Effector memory CD8-positive, alpha-beta T cell (primary cell): ENCODE data around the gene PGGHG.
"Not testable (repeated sequence)": the region's sequence is repeated elsewhere in the genome, so short reads cannot be mapped to it uniquely, and the experiment has no call there.

Source experiments
- ATAC-seq: fragments of 150-1000 bp; cut with Tn5 transposase; replicated peaks from 2 replicates; pipeline ENCODE4 v1.10.0; 2021; ENCODE audit warnings: mild to moderate bottlenecking, moderate library complexity
- DNase-seq, 3 experiments: peaks; one replicate each; pipeline ENCODE4 v3.0.0; 2021
- H3K27ac Mint-ChIP-seq, 2 donors: one replicate each; pipeline ENCODE4 v1.8.0; 2022; ENCODE audit warnings: mild to moderate bottlenecking in 2 of 2, mixed read lengths in 2 of 2, moderate library complexity in 2 of 2
- H3K27me3 Mint-ChIP-seq, 2 donors: one replicate each; pipeline ENCODE4 v1.8.0; 2022; ENCODE audit warnings: mixed read lengths in 2 of 2
- H3K36me3 Mint-ChIP-seq: one replicate; pipeline ENCODE4 v1.8.0; 2022; ENCODE audit warnings: mild to moderate bottlenecking, moderate library complexity, mixed read lengths; ENCODE audit not compliant: insufficient read depth
- H3K4me1 Mint-ChIP-seq, 2 donors: one replicate each; pipeline ENCODE4 v1.8.0; 2022; ENCODE audit warnings: low read depth in 2 of 2, mixed read lengths in 2 of 2
- H3K4me3 Mint-ChIP-seq, 2 donors: one replicate each; pipeline ENCODE4 v1.8.0; 2022; ENCODE audit warnings: mild to moderate bottlenecking in 2 of 2, mixed read lengths in 2 of 2, moderate library complexity in 2 of 2
- H3K9me3 Mint-ChIP-seq, 2 donors: one replicate each; pipeline ENCODE4 v1.8.0; 2022; ENCODE audit warnings: mixed read lengths in 2 of 2

The PGGHG gene

DNA sequence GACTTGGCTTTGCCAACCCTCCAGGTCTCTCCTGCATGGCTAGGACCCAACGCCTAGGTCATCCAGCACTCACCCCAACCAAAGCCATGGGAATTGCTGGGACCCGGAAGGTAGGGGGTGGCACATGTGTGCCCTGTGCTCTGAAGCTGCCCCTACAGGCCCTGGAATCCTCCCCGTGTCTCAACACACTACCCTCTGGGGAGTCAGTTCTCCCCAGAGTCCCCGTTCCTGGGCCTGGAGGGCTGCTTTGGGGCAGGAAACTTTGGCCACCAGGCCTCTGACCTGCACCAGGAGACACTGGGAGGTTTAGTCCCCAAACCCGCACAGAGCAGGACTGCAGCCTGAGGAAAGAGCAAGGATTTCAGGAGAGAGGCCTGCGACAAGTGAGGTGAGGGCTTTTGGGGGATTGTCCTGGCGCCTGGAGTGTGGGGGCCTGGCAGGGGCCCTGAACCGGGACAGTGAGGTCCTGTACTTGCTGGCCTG is 24.4 kb downstream of the PGGHG start:
- Mint-ChIP-seq H3K27ac (peak overlapping the region; percentile 96 to 97), H3K4me1 (peaks cover 50 to 51% of the 10 kb centered on the region in 2 donors), H3K36me3 (peaks cover 58% of the 10 kb centered on the region), H3K9me3 (no peaks in the 10 kb centered on the region), H3K4me3 (peak overlapping the region; percentile 95 to 97), H3K27me3 (no peaks in the 10 kb centered on the region)
- ATAC-seq (no peak), DNase-seq (no peak)

- Mint-ChIP-seq H3K4me3 (peak within 1 kb of the TSS; percentile 95 to 97), H3K4me1 (peaks cover 45 to 49% of the 10 kb centered on the region in 2 donors), H3K36me3 (peaks cover 52% of the 10 kb centered on the region), H3K9me3 (no peaks in the 10 kb centered on the region), H3K27me3 (no peaks in the 10 kb centered on the region), H3K27ac (peak within 1 kb of the TSS; percentile 96 to 97)
- DNase-seq (peak; percentile 59 to 62 (median 62)), ATAC-seq (peak; percentile 65)
Measured at GRCh38 chr11:313787-314553, 25.0 kb downstream of the PGGHG start, which contains the start of gene IFITM1. TSS of gene IFITM1 (plus strand) at chr11:314040. CDS start at chr11:314171, 131 bp downstream.

- not testable (repeated sequence) for H3K9me3 Mint-ChIP-seq, ATAC-seq, DNase-seq, H3K27me3 Mint-ChIP-seq
- Mint-ChIP-seq H3K27ac (peak overlapping the region; percentile 96 to 97), H3K36me3 (peaks cover 49% of the 10 kb centered on the region), H3K4me3 (peak overlapping the region; percentile 95 to 97), H3K4me1 (peaks cover 42 to 45% of the 10 kb centered on the region in 2 donors)
Measured at GRCh38 chr11:314554-314875, 25.6 kb downstream of the PGGHG start.

GRCh38 chr11:315051-315481 is 26.1 kb downstream of the PGGHG start:
- peaks cover 43 to 46% of the 10 kb centered on the region in 2 donors for H3K4me1 Mint-ChIP-seq

GRCh38 chr11:315516-315994 is 26.6 kb downstream of the PGGHG start:
- no peaks in the 10 kb centered on the region for H3K9me3 Mint-ChIP-seq
- ATAC-seq (no peak), DNase-seq (no peak)

More at GRCh38 chr11:315051-315481, 26.1 kb downstream of the PGGHG start:
- no peaks in the 10 kb centered on the region for H3K9me3 Mint-ChIP-seq
- H3K4me3 Mint-ChIP-seq: peak overlapping the region; percentile 95 to 97
- peak overlapping the region; percentile 96 to 97 for H3K27ac Mint-ChIP-seq
- ATAC-seq: no peak
- H3K27me3 Mint-ChIP-seq: no peaks in the 10 kb centered on the region
- DNase-seq: no peak
- H3K36me3 Mint-ChIP-seq: peaks cover 52% of the 10 kb centered on the region

DNA sequence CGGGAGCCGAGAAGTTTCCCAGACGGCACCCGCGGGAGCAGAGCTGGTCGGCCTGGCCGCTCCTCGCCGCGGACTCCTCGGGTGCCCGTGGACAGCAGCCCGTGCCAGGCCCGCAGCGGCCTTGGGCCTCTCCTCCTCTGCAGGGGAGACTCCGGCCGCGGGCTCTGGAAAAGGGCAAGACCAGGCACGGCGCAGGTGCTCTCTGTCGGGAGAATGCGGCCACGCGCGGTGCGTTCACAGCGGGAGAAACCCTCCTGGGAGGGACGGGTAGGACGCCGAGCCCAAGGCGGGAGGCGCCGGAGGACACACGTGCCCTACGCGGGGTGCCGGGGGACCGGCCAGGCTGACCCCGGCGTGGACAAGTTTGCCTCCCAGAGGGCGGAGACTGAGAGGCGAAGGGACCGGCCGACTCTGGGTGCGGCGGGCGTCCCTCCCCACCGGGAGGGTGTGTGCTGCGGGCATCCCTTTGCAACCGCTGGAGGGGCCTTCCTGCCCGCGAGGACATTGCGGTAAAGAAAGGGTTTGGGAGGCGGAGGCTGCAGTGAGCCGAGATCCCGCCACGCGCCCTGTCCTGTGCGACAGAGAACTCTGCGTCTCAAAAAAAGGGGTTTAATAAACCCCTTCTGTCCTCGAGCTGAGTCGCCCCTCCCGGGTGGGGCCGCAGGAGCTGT is 27.2 kb downstream of the PGGHG start:
- Mint-ChIP-seq H3K9me3 (no peaks in the 10 kb centered on the region), H3K36me3 (peaks cover 55% of the 10 kb centered on the region), H3K27ac (peak overlapping the region; percentile 95 to 97), H3K27me3 (no peaks in the 10 kb centered on the region), H3K4me1 (peaks cover 48 to 56% of the 10 kb centered on the region in 2 donors), H3K4me3 (peak overlapping the region; percentile 95 to 97)
- DNase-seq (peak in 2 of 3 experiments; percentile 46 to 47), ATAC-seq (peak; percentile 3)

More at GRCh38 chr11:315516-315994, 26.6 kb downstream of the PGGHG start:
- Mint-ChIP-seq H3K27ac (peak overlapping the region; percentile 96 to 97), H3K4me3 (peak overlapping the region; percentile 95 to 97), H3K36me3 (peaks cover 55% of the 10 kb centered on the region), H3K4me1 (peaks cover 48 to 51% of the 10 kb centered on the region in 2 donors), H3K27me3 (no peaks in the 10 kb centered on the region)

DNA sequence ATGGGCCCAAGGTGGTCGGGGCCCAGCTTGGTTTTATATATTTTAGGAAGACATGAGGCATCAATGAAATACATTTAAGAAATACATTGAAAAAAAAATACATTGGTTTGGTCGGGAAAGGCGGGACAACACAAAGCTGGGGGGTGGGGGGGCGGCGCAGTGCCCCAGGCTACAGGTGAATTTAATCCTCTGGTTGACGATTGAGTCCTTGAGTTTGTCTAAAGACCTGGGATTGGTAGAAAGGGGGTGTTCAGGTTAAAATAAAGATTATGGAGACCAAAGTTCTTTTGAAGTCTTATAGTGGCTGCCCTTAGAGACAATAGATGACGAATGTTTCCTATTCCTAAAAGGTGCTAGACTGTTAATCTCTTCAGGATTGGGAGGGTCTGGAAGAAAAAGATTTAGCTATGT is 28.0 kb downstream of the PGGHG start:
- peaks cover 47 to 53% of the 10 kb centered on the region in 2 donors for H3K4me1 Mint-ChIP-seq
- H3K27me3 Mint-ChIP-seq: no peaks in the 10 kb centered on the region
- H3K27ac Mint-ChIP-seq: peak overlapping the region; percentile 95 to 97
- ATAC-seq: peak; percentile 7
- H3K9me3 Mint-ChIP-seq: no peaks in the 10 kb centered on the region
- no peak for DNase-seq
- peak overlapping the region; percentile 95 to 97 for H3K4me3 Mint-ChIP-seq
- H3K36me3 Mint-ChIP-seq: peaks cover 51% of the 10 kb centered on the region

GRCh38 chr11:317668-318404 is 28.9 kb downstream of the PGGHG start:
- Mint-ChIP-seq H3K4me1 (peaks cover 42 to 45% of the 10 kb centered on the region in 2 donors), H3K36me3 (peaks cover 50% of the 10 kb centered on the region), H3K4me3 (peak overlapping the region; percentile 95 to 97), H3K27ac (peak overlapping the region; percentile 95 to 97)
- ATAC-seq, H3K27me3 Mint-ChIP-seq, H3K9me3 Mint-ChIP-seq, DNase-seq: not testable (repeated sequence)

DNA sequence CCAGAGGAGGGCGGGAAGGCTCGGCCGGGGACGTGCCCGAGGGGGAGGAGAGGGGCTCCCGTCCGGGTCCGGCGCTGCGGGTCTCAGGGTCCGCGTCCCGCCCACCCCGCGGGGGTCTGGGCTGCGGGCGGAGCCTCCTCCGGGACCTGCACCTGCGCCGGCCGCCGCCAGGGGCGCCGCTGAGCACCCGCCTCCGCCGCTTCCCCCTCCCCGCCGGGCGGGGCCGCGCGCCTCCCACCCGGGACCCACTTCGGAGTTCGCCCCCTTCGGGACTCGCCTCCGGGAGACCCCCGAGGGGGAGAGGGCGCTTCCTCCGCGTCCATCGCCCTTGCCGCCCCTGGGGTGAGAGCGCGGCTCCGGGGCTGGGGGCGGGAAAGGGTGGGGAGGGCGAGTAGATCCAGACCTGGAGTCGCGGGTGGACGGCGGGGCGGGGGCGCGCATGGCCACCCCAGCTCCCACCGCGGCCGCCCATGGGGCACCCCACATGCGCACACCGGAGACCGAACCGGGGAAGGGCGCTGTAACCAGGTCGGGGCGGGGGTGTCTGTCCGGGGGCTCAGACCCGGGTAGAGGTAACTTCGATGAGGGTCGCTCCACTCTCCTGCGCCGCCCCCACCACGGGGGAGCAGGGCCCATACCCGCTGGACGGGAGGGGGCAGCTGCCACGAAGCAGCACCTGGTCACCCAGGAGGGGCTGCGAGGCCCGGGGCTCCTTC is 29.6 kb downstream of the PGGHG start:
- ATAC-seq: peak; percentile 33
- peak overlapping the region; percentile 71 to 75 for H3K4me3 Mint-ChIP-seq
- DNase-seq, H3K27me3 Mint-ChIP-seq, H3K9me3 Mint-ChIP-seq, H3K27ac Mint-ChIP-seq: not testable (repeated sequence)
- peaks cover 50% of the 10 kb centered on the region for H3K36me3 Mint-ChIP-seq
- H3K4me1 Mint-ChIP-seq: peaks cover 35 to 38% of the 10 kb centered on the region in 2 donors

- not testable (repeated sequence) for DNase-seq, H3K27me3 Mint-ChIP-seq, H3K9me3 Mint-ChIP-seq
- Mint-ChIP-seq H3K36me3 (peaks cover 44% of the 10 kb centered on the region), H3K4me1 (peaks cover 28 to 31% of the 10 kb centered on the region in 2 donors), H3K4me3 (peak overlapping the region; percentile 71 to 75), H3K27ac (peak overlapping the region; percentile 64 to 75)
- peak; percentile 16 for ATAC-seq
Measured at GRCh38 chr11:319121-319887, 30.4 kb downstream of the PGGHG start.

DNA sequence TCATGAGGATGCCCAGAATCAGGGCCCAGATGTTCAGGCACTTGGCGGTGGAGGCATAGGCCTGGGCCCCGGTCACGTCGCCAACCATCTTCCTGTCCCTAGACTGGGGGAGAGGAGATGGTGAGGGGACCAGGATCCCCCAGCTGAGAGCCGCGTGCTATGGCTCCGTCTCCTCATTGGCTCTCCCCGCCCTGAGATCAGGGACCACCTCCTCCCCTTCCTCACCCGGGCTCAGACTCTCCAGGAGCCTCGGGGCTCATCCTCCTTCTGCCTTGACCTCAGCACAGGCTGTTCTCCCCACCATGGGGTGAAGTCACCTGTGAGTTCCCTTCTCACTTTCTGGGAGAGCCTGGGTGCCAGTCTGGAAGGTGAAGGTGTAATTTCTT is 31.0 kb downstream of the PGGHG start:
- H3K27ac Mint-ChIP-seq: peak overlapping the region; percentile 64 to 75
- H3K27me3 Mint-ChIP-seq, H3K9me3 Mint-ChIP-seq, ATAC-seq, DNase-seq: not testable (repeated sequence)
- peak overlapping the region; percentile 71 to 75 for H3K4me3 Mint-ChIP-seq
- H3K36me3 Mint-ChIP-seq: peaks cover 38% of the 10 kb centered on the region
- peaks cover 31 to 36% of the 10 kb centered on the region in 2 donors for H3K4me1 Mint-ChIP-seq

GRCh38 chr11:324156-324555 is 35.2 kb downstream of the PGGHG start:
- Mint-ChIP-seq H3K4me1 (peaks cover 36 to 42% of the 10 kb centered on the region in 2 donors), H3K36me3 (peaks cover 15% of the 10 kb centered on the region), H3K27me3 (no peaks in the 10 kb centered on the region), H3K9me3 (no peaks in the 10 kb centered on the region), H3K27ac (peak overlapping the region; percentile 32 to 84), H3K4me3 (peak overlapping the region in 1 of 2 donors; percentile 36)
- ATAC-seq (no peak), DNase-seq (no peak)
